HG03066 (cell line): ENCODE data around the gene OR51V1.
"Not testable (repeated sequence)": the region's sequence is repeated elsewhere in the genome, so short reads cannot be mapped to it uniquely, and the experiment has no call there.

Experiments
- ATAC-seq: cut with Tn5 transposase; IDR thresholded peaks from one replicate; pipeline ENCODE4 v1.9.1; 2021; ENCODE audit warnings: low read depth; ENCODE audit not compliant: unreplicated experiment

The OR51V1 gene, protein sequence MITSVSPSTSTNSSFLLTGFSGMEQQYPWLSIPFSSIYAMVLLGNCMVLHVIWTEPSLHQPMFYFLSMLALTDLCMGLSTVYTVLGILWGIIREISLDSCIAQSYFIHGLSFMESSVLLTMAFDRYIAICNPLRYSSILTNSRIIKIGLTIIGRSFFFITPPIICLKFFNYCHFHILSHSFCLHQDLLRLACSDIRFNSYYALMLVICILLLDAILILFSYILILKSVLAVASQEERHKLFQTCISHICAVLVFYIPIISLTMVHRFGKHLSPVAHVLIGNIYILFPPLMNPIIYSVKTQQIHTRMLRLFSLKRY

GRCh38 chr11:5200582-5200981 is at the start of gene OR51V1:
TSS of gene OR51V1 (minus strand) at chr11:5200682. CDS start at chr11:5200682, 0 bp downstream.
- ATAC-seq = no peak

- ATAC-seq = not testable (repeated sequence)
Measured at GRCh38 chr11:5249807-5250396, 49.4 kb upstream of the OR51V1 start, which contains the start of gene HBG1. TSS of gene HBG1 (minus strand) at chr11:5249857. CDS start at chr11:5249804, 53 bp downstream.

DNA sequence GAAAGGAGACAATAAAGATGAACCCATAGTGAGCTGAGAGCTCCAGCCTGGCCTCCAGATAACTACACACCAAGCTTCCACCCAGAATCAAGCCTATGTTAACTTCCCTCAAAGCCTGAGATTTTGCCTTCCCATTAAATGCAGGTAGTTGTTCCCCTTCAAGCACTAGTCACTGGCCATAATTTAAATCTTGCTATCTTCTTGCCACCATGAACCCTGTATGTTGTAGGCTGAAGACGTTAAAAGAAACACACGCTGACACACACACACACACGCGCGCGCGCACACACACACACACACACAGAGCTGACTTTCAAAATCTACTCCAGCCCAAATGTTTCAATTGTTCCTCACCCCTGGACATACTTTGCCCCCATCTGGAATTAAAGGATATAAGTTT is 48.0 kb upstream of the OR51V1 start:
- ATAC-seq = not testable (repeated sequence)

- ATAC-seq = no peak
Measured at GRCh38 chr11:5247472-5248192, 47.1 kb upstream of the OR51V1 start.

DNA sequence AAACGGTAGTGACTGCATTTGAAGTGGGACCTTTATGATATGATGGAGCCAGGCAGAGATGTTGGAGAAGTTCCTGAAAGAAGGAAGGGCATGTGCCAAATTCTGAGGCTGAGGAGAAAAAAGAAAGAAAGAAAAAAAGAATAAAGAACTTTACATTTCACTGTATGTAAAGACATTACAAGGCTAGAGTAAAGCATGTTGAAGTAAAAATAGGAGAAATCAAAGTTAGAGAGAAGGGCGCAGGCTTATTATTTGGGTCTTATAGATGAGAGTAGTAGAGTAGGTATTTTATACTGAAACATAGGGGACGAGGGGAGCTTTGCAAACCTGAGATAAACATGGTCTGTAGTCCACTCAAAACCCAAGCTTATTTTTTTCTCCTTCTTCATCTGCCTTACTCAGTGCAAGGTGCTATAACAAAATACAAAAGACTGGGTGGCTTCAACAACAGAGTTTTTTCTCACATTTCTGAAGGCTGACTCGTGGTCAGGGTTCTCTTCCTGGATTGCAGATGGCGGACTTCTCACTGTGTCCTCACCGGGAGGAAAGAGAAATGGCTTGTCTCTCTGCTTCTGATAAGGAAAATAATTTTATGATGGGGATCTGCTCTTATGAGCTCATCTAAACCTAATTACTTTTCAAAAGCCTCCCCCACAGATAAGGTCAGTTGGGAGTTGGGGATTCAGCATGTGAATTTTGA is 46.4 kb upstream of the OR51V1 start:
- no peak for ATAC-seq

GRCh38 chr11:5245155-5245554 is 44.7 kb upstream of the OR51V1 start:
- no peak for ATAC-seq

DNA sequence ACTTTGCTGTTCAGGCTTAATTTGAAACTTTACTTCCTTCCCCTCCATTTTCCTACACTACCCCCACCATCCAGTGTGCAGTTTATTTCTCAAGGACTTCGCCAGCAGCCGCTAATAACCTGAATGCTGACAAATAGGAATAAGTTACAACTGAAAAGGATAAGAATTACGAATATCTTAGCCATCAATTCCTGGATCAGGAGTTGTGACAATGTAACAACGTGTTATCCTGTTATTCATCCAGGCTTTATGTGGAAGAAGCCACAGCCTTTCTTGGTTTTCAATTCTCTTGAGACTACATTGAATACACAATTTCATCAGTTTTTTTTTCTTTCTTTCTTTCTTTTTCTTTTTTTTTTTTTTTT is 43.3 kb upstream of the OR51V1 start:
- ATAC-seq = no peak

DNA sequence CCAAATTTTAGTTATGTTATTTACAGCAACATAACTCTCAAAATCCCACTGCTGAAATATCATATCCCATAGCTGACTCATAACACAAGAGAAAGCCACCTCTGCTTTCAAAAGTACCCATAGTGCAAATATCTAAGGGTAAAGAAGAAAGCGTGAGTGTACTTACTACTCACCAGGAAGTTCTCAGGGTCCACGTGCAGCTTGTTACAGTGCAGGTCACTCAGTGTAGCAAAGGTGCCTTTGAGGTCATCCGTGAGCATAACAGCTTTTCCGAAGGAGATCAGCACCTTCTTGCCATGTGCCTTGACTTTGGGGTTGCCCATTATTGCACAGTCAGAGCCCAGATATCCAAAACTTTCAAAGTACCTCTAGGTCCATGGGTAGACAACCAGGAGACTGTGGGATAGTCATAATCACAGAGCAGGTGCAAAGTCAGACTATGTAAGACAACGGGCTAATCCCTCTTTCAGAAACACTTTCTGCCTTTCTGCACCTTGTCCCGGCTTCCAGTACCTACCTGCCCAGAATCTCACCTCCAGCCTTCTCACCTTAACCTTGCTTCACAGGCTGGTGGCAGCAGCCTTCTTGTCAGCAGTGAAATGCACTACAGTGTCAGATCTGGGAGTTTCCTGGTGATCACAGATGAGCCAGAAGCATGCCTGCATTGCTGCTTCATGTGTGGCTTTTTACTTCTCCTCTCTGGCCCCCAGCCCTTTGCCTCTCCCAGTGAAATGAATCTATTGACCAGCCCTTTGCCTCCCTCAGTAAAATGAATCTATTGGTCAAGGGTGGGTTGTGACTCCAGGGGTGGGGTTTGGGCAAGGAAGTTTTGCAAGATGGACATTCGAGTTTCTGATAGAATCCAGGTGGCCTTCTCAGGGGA is 42.7 kb upstream of the OR51V1 start:
- peak; percentile 53 for ATAC-seq

DNA sequence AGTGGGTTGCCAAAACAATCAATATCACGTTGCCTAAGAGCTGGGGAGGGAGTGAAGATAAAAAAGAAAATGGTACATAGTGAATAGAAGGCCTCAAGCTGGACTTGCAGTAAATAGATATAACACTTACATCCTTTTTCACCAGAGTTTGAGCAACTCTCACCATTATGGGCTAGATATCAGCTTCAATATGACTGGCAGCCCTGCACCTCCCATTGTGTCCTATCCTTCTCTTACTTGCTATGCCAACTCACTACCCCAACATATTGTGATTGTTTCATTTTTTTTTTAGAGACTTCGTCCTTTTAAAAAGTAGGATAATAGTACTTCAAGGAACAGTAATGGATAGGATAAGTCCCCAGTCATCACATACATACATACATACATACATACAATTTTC is 41.7 kb upstream of the OR51V1 start:
- no peak for ATAC-seq

GRCh38 chr11:5241458-5241857 is 41.0 kb upstream of the OR51V1 start:
- no peak for ATAC-seq

- no peak for ATAC-seq
Measured at GRCh38 chr11:5240458-5240857, 40.0 kb upstream of the OR51V1 start.

GRCh38 chr11:5240056-5240455 is 39.6 kb upstream of the OR51V1 start:
- no peak for ATAC-seq

GRCh38 chr11:5239046-5239445 is 38.6 kb upstream of the OR51V1 start:
- ATAC-seq = no peak

DNA sequence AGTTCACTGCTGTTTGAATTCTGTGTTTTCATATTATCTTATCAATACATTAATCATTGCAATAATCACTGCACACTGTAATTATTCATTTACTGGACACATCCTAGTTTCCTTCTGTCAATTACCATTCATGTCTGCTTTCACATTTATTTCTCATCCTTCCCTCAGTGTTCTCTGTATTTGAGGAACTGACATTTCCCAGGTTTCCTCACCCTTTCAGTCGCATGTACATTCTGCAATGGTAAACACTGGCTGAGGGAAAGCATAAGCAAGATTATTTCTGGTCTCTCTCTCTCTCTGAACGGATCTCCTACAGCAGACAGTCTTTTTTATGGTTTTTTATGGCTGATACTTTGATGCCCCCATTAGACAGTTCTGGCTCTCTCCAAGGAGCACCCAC is 38.0 kb upstream of the OR51V1 start:
- no peak for ATAC-seq

DNA sequence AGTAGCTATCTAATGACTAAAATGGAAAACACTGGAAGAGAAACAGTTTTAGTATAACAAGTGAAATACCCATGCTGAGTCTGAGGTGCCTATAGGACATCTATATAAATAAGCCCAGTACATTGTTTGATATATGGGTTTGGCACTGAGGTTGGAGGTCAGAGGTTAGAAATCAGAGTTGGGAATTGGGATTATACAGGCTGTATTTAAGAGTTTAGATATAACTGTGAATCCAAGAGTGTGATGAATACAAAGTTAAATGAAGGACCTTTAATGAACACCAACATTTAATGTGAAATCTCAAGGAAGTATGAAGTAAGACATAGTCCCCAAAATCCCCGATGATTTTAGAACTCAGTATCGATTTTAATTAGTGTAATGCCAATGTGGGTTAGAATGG is 36.9 kb upstream of the OR51V1 start:
- no peak for ATAC-seq

DNA sequence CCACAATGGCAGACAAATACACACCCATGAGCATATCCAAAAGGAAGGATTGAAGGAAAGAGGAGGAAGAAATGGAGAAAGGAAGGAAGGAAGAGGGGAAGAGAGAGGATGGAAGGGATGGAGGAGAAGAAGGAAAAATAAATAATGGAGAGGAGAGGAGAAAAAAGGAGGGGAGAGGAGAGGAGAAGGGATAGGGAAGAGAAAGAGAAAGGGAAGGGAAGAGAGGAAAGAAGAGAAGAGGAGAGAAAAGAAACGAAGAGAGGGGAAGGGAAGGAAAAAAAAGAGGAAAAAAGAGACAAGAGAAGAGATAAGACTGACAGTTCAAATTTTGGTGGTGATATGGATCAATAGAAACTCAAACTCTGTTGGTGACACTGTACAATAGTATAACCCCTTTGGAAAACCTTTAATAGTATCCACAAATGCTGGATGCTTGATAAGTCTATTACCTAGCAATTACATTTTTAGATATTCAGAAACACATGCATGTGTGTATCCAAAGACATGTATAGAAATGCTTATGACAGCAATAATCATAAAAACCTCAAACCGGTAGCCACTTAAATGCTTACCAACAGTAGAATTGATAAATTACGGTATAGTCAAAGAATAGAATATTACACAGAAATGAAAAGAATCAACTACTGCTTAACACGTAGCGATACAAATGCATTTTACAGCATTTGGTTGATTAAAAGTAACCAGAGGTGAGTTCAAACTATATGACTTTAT is 35.0 kb upstream of the OR51V1 start:
- ATAC-seq = no peak

DNA sequence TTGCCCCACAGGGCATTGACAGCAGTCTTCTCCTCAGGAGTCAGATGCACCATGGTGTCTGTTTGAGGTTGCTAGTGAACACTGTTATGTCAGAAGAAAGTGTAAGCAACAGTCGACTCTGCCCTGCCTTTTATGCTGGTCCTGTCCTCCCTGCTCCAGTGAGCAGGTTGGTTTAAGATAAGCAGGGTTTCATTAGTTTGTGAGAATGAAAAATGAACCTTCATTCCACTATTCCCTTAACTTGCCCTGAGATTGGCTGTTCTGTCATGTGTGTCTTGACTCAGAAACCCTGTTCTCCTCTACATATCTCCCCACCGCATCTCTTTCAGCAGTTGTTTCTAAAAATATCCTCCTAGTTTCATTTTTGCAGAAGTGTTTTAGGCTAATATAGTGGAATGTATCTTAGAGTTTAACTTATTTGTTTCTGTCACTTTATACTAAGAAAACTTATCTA is 33.9 kb upstream of the OR51V1 start, which contains the start of gene HBD:
HBD (minus strand) TSS at position 103 of the 454 bp plus-strand sequence; CDS start at position 53, 50 bp downstream.
- peak; percentile 73 for ATAC-seq

- ATAC-seq = no peak
Measured at GRCh38 chr11:5233307-5233706, 32.8 kb upstream of the OR51V1 start.

DNA sequence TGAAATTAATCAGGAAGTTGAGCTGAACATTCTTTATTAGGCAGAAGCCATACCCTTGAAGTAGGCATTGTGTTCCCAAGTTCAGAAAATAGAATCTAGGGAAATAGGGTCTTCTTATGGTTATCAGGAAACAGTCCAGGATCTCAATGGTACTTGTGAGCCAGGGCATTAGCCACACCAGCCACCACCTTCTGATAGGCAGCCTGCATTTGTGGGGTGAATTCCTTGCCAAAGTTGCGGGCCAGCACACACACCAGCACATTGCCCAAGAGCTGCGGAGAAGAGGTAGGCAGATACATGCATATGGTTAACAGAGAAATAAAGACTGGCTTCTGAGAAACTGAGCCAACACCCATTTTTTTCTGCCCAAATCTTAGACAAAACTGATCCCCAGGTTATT is 32.3 kb upstream of the OR51V1 start:
- no peak for ATAC-seq
